ENCODE data around the gene ZNF880. TPM values are rescaled to one million over a fixed set of nuclear protein-coding genes. Genes with fewer than 3 reads are reported as not detected.
"Not testable (repeated sequence)": the region's sequence is repeated elsewhere in the genome, so short reads cannot be mapped to it uniquely, and the experiment has no call there.

Gene ZNF880
- total and polyA plus RNA-seq, 12 donors: 7.5 to 23.1 (median 17.7) TPM

DNA sequence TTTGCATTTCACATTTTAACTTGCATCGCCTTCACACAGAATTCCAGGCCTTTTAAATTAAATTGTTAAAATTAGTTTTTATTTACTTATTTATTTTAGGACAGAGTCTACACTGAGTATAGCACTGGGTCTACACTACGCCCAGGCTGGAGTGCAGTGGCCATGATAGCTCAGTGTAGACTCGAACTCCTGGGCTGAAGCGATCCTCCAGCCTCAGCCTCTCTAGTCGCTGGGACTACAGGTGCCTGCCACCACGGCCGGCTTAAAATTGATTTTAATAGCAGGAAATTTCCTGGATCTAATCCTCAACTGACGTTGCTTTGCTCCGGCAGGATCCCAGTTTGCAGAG is 34.0 kb upstream of the ZNF880 start:
- TF ChIP-seq, protein P1, sequence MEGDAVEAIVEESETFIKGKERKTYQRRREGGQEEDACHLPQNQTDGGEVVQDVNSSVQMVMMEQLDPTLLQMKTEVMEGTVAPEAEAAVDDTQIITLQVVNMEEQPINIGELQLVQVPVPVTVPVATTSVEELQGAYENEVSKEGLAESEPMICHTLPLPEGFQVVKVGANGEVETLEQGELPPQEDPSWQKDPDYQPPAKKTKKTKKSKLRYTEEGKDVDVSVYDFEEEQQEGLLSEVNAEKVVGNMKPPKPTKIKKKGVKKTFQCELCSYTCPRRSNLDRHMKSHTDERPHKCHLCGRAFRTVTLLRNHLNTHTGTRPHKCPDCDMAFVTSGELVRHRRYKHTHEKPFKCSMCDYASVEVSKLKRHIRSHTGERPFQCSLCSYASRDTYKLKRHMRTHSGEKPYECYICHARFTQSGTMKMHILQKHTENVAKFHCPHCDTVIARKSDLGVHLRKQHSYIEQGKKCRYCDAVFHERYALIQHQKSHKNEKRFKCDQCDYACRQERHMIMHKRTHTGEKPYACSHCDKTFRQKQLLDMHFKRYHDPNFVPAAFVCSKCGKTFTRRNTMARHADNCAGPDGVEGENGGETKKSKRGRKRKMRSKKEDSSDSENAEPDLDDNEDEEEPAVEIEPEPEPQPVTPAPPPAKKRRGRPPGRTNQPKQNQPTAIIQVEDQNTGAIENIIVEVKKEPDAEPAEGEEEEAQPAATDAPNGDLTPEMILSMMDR (IDR thresholded peaks at IDR 0.05): no peak
- TF ChIP-seq POLR2A (IDR thresholded peaks at IDR 0.05): no peak
- Histone ChIP-seq H3K4me3 (peak overlapping the region in 3 of 4 donors; percentile 78 to 86 (median 84)), H3K27me3 (no peaks in the 10 kb centered on the region), H3K4me1 (replicated peaks in 1 of 2) (peaks cover 7 to 11% of the 10 kb centered on the region in 2 donors), H3K36me3 (replicated peaks in 1 of 2) (no peaks in the 10 kb centered on the region), H3K9me3 (replicated peaks in 1 of 3) (peaks cover 0 to 14% (median 8%) of the 10 kb centered on the region in 3 donors), H3K27ac (peak overlapping the region in 2 of 5 donors; percentile 80 to 90)
- DNase-seq: no peak
- intact Hi-C loops (cut with DNase I): no loop called here
- WGBS, 4 donors: 51 to 95% (median 53%) methylated on average over 3 to 9 of the region's 9 CpGs

DNA sequence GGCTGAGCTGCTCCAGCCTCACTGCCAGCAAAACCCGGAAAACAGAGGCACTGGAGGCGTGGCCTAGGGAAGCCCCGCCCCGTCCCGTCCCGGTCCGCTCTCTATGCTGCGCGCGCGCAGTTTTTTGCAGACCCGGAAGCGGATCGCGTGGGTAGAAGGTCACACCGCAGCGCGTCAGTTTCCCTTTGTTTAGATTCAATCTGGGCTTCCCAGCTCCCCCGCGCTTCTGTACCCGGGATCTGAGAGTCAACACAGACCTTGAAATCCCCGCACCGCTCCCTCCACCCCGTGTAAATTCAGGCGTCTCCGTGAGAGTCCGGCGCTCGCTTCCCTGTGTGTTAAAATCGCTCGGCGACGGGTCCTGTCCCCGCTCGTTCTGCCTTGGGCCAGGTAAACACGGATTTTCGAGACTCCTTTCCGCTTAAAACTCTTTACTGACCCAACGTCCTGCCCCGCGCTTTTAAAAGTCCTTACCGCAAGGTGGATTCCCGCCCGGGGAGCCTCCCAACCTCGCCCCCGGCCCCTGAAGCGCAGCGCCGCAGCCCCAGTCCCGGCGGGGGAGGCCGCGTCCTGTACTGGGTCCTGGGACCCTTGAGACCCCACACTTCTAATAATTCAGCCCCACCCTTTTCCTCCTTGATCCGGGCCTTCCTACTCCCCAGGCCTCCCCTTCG is 33.5 kb upstream of the ZNF880 start, which contains the start of gene ZNF610:
Gene ZNF610, plus strand, starts transcription at position 127 of the 674 bp plus-strand sequence. CDS start 12,930 bp downstream, outside the sequence.
- Histone ChIP-seq H3K4me1 (replicated peaks in 1 of 2) (peaks cover 7 to 11% of the 10 kb centered on the region in 2 donors), H3K27me3 (no peaks in the 10 kb centered on the region), H3K4me3 (peak within 1 kb of the TSS; percentile 65 to 86 (median 81)), H3K36me3 (replicated peaks in 1 of 2) (no peaks in the 10 kb centered on the region), H3K27ac (peak within 1 kb of the TSS in 4 of 5 donors; percentile 35 to 90 (median 78)), H3K9me3 (replicated peaks in 1 of 3) (peaks cover 0 to 10% (median 5%) of the 10 kb centered on the region in 3 donors)
- intact Hi-C loops (cut with DNase I): no loop called here
- peak; percentile 87 to 95 (median 90) for DNase-seq
- WGBS, 4 donors: 0 to 1% (median 0%) methylated on average over 35 to 55 of the region's 55 CpGs
- TF ChIP-seq, protein P1 (IDR thresholded peaks at IDR 0.05): no peak
- peak; percentile 47 to 78 for TF ChIP-seq POLR2A (IDR thresholded peaks at IDR 0.05)

DNA sequence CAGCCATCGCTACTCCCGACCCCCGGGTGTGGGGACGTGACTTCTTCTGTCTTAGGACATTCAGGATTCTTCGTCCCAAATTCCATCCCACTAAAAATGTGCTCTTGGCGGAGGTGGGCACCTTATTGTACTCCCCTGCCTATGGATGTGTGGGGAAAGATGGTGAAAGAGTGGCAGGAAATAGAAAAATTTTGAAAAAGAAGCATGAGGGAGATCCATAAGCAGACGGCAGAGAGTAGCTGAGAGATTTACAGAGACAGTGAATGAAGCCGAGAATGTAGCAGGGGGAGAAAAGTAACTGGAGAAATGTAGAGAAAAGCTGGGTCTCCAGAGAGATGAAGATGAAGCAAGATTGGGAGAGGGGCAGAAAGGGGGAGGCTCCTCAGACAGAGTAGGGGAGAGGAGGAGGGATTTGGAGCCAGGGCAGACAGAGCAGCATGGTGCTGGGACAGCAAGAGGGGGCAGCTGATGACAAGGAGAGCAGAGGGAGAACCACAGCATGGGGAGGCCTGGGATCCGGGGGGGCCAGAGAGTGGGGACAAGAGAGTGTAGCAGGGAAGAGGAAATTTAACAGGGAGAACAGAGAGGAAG is 32.8 kb upstream of the ZNF880 start:
- no peak for DNase-seq
- intact Hi-C loops (cut with DNase I): no loop called here
- peak overlapping the region; percentile 65 to 86 (median 81) for H3K4me3 ChIP-seq
- H3K9me3 ChIP-seq (replicated peaks in 1 of 3): peaks cover 0 to 4% (median 0%) of the 10 kb centered on the region in 3 donors
- H3K36me3 ChIP-seq (replicated peaks in 1 of 2): no peaks in the 10 kb centered on the region
- H3K27ac ChIP-seq: peak overlapping the region in 4 of 5 donors; percentile 35 to 90 (median 78)
- H3K27me3 ChIP-seq: no peaks in the 10 kb centered on the region
- H3K4me1 ChIP-seq (replicated peaks in 1 of 2): peaks cover 7 to 11% of the 10 kb centered on the region in 2 donors
- TF ChIP-seq, protein P1 (IDR thresholded peaks at IDR 0.05): no peak
- TF ChIP-seq POLR2A (IDR thresholded peaks at IDR 0.05): no peak
- WGBS, 4 donors: 2 to 4% (median 3%) methylated on average over 9 of the region's 9 CpGs

DNA sequence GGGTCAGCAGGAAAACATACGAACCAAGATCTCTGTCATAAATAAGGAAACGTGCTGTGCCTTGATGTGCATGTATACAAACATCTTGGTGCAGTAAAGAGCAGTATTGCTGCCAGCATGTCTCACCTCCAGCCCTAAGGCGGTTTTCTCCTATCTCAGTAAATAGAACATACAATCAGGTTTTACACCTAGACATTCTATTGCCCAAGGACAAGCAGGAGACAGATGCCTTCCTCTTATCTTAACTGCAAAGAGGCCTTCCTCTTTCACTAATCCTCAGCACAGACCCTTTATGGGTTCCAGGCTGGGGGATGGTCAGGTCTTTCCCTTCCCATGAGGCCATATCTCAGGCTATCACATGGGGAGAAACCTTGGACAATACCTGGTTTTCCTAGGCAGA is 30.7 kb upstream of the ZNF880 start:
- H3K9me3 ChIP-seq (replicated peaks in 1 of 3); DNase-seq; H3K36me3 ChIP-seq (replicated peaks in 1 of 2); H3K4me3 ChIP-seq; H3K27me3 ChIP-seq; intact Hi-C loops (cut with DNase I); H3K27ac ChIP-seq: not testable (repeated sequence)
- H3K4me1 ChIP-seq (replicated peaks in 1 of 2): peaks cover 7 to 11% of the 10 kb centered on the region in 2 donors
- 87 to 91% (median 88%) methylated on average over 3 of the region's 3 CpGs for WGBS, 4 donors

All from adrenal gland (tissue), 12 donors.